ENCODE results near the gene HEMGN. TPM values are rescaled to one million over a fixed set of nuclear protein-coding genes. Genes with fewer than 3 reads are reported as not detected.

HEMGN gene
- total RNA-seq, 2 donors from 2014 or later = 0.31 to 0.63 TPM

DNA sequence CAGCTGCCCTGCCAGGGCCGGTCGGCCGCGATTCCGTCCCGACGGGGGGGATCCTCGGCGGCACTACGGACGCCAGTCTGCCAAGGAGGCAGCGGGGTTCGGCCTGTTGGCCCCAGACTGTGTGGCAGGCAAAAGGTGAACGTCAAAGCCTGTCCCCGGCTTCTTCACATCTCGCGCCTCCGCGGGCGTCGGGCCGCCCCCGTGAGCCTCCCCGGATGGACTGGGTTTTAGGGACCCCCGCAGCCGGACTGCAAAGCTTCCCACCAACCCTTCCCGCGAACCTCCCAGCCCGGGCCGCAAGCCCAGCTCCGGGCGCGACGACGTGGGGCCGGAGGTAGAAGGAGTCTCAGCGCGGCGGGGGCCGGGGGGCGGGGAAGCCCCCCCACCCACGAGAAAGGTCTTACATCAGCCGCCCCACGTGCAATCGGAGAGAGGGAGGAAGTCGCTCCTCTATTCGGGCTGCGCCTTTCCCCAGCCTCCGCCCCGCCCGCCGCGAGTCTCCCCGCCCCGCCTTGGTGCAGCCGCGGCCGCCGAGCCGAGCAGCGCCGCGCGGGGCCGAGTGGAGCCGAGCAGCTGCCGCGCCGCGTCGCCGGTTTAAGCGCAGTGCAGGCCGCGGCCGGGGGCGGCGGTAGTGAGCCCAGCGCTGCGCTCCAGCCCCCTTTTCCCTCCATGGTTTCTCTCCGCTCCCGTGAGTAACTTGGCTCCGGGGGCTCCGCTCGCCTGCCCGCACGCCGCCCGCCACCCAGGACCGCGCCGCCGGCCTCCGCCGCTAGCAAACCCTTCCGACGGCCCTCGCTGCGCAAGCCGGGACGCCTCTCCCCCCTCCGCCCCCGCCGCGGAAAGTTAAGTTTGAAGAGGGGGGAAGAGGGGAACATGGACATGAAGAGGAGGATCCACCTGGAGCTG lies 45.0 kb upstream of the HEMGN start, which contains the start of gene ANP32B:
ANP32B (plus strand) TSS at position 659 of the 906 bp plus-strand sequence; CDS start at position 874, 215 bp downstream.
- DNase-seq (ENCODE audit: low spot score) = peak; percentile 87
- Histone ChIP-seq H3K4me3 (peak within 1 kb of the TSS; percentile 93 to 94), H3K4me1 (peaks cover 0 to 46% of the 10 kb centered on the region in 2 donors), H3K9me3 (no peaks in the 10 kb centered on the region), H3K27ac (peak within 1 kb of the TSS; percentile 98 to 99), H3K36me3 (no peaks in the 10 kb centered on the region), H3K27me3 (no peaks in the 10 kb centered on the region)
- TF ChIP-seq, protein P1, sequence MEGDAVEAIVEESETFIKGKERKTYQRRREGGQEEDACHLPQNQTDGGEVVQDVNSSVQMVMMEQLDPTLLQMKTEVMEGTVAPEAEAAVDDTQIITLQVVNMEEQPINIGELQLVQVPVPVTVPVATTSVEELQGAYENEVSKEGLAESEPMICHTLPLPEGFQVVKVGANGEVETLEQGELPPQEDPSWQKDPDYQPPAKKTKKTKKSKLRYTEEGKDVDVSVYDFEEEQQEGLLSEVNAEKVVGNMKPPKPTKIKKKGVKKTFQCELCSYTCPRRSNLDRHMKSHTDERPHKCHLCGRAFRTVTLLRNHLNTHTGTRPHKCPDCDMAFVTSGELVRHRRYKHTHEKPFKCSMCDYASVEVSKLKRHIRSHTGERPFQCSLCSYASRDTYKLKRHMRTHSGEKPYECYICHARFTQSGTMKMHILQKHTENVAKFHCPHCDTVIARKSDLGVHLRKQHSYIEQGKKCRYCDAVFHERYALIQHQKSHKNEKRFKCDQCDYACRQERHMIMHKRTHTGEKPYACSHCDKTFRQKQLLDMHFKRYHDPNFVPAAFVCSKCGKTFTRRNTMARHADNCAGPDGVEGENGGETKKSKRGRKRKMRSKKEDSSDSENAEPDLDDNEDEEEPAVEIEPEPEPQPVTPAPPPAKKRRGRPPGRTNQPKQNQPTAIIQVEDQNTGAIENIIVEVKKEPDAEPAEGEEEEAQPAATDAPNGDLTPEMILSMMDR (IDR thresholded peaks at IDR 0.05) = peak; percentile 92 to 98

DNA sequence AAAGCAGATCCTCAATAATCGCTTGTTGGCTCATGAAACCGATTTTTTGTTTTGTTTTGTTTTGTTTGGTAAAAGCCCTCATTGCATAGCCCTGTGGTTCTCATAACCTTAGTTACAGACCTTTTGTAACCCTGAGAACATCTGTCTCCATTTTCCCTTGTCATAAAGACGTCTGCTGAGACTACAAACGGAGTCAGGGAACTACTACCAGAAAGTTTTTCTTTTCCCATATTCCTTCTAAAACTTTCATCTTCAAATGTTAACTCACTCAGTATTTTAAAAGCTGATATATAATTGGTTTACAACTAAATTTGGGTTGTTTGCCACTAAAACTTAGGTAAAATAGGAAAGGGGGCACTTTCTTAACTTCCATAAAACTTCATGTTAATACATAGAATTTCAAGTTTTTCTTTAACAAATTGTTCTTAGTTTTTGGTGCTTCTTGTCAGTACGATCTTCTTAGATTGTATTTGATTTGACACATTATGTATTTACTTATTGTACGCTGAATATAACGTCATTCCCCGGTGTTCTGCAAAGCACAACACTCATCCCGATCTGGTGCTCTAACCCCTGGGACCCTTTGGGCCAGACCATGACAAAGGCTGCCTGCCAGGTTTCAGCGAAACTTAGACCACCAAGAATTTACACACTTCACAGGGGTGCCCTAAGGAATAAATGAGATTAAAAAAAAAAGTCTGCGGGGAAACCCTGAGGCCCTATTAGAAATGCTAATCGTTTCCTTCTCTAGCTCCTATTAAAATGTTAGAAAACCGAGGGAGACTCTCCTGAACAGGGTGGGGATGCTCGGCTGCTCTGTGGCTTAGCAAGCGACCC lies 44.1 kb upstream of the HEMGN start:
- TF ChIP-seq, protein P1 (IDR thresholded peaks at IDR 0.05) = no peak
- Histone ChIP-seq H3K9me3 (no peaks in the 10 kb centered on the region), H3K4me3 (peak overlapping the region; percentile 93 to 94), H3K4me1 (peaks cover 0 to 46% of the 10 kb centered on the region in 2 donors), H3K36me3 (no peaks in the 10 kb centered on the region), H3K27me3 (no peaks in the 10 kb centered on the region), H3K27ac (peak overlapping the region; percentile 98 to 99)
- no peak for DNase-seq (ENCODE audit: low spot score)

DNA sequence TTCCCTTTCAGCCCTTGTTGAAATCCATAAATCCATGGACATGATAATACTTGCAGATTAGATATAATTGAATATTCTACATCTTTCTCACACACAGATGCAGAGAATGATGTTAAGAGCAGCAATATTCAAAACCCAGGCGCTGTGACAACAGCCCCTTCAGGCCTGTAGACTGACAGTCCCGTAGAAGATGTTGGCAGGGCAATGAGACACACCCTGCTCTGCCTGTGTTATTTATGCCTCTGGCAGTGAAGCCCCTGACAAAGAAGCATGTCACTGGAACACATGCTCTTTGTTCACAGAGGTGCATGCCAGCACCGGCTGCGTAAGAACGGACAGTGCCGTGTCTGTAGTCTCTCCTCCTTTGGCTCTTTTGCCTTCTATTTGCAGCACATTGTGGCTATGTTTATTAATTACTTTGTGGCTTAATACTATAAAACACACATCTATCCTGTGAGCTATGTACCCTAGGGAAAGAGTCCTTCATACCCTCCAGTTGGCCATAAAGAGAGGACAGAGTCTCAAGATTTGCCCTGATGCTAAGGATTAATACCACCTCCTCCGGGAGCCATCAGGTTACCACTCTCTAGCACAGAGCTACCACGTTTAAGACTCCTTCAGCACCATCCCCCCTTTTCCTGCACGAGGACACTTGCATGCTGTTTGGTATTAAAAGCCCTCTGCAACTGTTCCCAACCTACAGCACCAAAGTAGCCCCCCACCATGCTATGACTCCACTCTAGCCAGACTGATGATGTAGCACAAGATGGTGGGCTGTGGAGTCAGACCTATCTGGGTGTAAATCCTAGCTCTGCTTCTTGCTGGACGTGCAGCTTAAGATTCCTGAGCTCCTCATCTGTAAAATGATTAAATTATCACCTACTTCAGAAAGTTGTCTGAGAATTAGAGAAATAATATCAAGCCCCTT lies 43.2 kb upstream of the HEMGN start:
- DNase-seq (ENCODE audit: low spot score) = peak; percentile 69
- Histone ChIP-seq H3K36me3 (no peaks in the 10 kb centered on the region), H3K9me3 (no peaks in the 10 kb centered on the region), H3K4me1 (peaks cover 0 to 42% of the 10 kb centered on the region in 2 donors), H3K4me3 (no peak overlapping the region), H3K27me3 (no peaks in the 10 kb centered on the region), H3K27ac (peak overlapping the region; percentile 73 to 78)
- TF ChIP-seq, protein P1 (IDR thresholded peaks at IDR 0.05) = no peak

DNA sequence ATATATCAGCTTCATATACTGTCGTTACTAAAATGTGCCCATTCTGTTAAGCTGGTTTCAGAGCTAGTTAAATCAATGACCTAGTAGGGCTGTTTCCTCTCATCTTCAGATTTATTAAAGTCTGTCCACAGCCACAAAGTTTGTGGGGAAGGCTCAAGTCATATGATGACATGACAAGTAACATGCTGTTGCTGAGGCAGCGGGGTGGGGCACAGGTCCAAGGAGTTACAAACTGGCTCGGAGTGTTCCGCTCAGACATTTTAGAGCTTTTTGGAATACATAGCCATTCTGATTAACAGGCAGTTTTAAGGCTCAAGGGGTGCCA lies 42.5 kb upstream of the HEMGN start:
- Histone ChIP-seq H3K36me3 (no peaks in the 10 kb centered on the region), H3K27me3 (no peaks in the 10 kb centered on the region), H3K27ac (peak overlapping the region; percentile 73 to 78), H3K9me3 (no peaks in the 10 kb centered on the region), H3K4me3 (no peak overlapping the region), H3K4me1 (peaks cover 0 to 35% of the 10 kb centered on the region in 2 donors)
- peak; percentile 80 for DNase-seq (ENCODE audit: low spot score)
- TF ChIP-seq, protein P1 (IDR thresholded peaks at IDR 0.05) = no peak

Data from right atrium auricular region (tissue), 2 donors.